HCT116 (cell line): Measurements from ENCODE around the gene DNAJC6. TPM values are rescaled to one million over a fixed set of nuclear protein-coding genes. Genes with fewer than 3 reads are reported as not detected.

Source experiments
- ATAC-seq: fragments of 200-7000 bp; cut with Tn5 transposase; 2 replicates; pipeline ENCODE4 v1.9.1; 2020; ENCODE audit warnings: mild to moderate bottlenecking, moderate library complexity
- BruUV-seq: library from RNA; stranded (reverse); fragments of 400-500 nt; replicated peaks from 2 replicates; lab custom pipeline; 2021; lab: Mats Ljungman, UMichigan
- CTCF ChIA-PET: fragments of 300-600 bp; sonication (Branson Sonifier 250); formaldehyde crosslinking; loops from one replicate; lab custom pipeline; 2021; ENCODE audit warnings: antibody characterized with exemption; lab: Charles Lee
- POLR2A ChIA-PET: fragments of 300-600, 350-600 bp; sonication (Branson Sonifier 250); formaldehyde crosslinking; loops from one replicate; lab custom pipeline; 2021; ENCODE audit warnings: antibody characterized with exemption; lab: Charles Lee
- RAD21 ChIA-PET, 2 experiments: fragments of 300-600 bp; sonication (Branson Sonifier 250); formaldehyde crosslinking; loops; one replicate each; lab custom pipeline; 2023; ENCODE audit warnings: low total read pairs in 2 of 2; ENCODE audit not compliant: uncharacterized antibody in 2 of 2, unreplicated experiment in 2 of 2, low non-redundant PET in 1 of 2; lab: Charles Lee
- DNase-seq: peaks from one replicate; pipeline ENCODE4 v3.0.0-alpha.2; 2010; ENCODE audit warnings: low read depth, low spot score
- H2AFZ ChIP-seq: fragments of 200-600 bp; shearing (Covaris generic), sonication (generic); 2 replicates; pipeline ENCODE4 v1.6.1; 2017; ENCODE audit warnings: low read depth, mixed run types, mixed read lengths, antibody characterized with exemption, low read length; ENCODE audit not compliant: poor library complexity, severe bottlenecking
- H3K27ac ChIP-seq: 2 replicates; pipeline ENCODE4 v1.5.1; 2012; ENCODE audit warnings: low read depth, low read length
- H3K27me3 ChIP-seq: fragments of 200-600 bp; sonication (generic); 2 replicates; pipeline ENCODE4 v1.6.1; 2016; ENCODE audit warnings: mixed run types, low read length, mixed read lengths; ENCODE audit not compliant: insufficient read depth
- H3K36me3 ChIP-seq, 2 experiments: fragments of 200-500 bp in 1 of 2; fragments of 200-600 bp in 1 of 2; sonication (Bioruptor generic) in 1 of 2; sonication (generic) in 1 of 2; 2 replicates each; pipeline versions ENCODE4 v1.5.1 to v1.6.1; 2014 to 2016; ENCODE audit warnings: low read length in 2 of 2, inconsistent platforms in 1 of 2, mixed read lengths in 1 of 2, mixed run types in 1 of 2; ENCODE audit not compliant: insufficient read depth in 2 of 2, control insufficient read depth in 1 of 2
- H3K4me1 ChIP-seq, 2 experiments: fragments of 200-600 bp in 1 of 2; sonication (generic) in 1 of 2; 2 replicates each; pipeline versions ENCODE4 v1.5.1 to v1.6.1; 2012 to 2017; ENCODE audit warnings: low read length in 2 of 2, inconsistent platforms in 1 of 2, mild to moderate bottlenecking in 1 of 2, mixed read lengths in 1 of 2, mixed run types in 1 of 2, moderate library complexity in 1 of 2; ENCODE audit not compliant: insufficient read depth in 2 of 2, control insufficient read depth in 1 of 2
- H3K4me2 ChIP-seq: fragments of 200-600 bp; sonication (generic); 2 replicates; pipeline ENCODE4 v1.6.1; 2017; ENCODE audit warnings: mixed run types, low read length, mixed read lengths
- H3K4me3 ChIP-seq, 2 experiments: fragments of 200-600 bp in 1 of 2; sonication (generic) in 1 of 2; replicated peaks in 1 of 2; 2 replicates each; pipeline ENCODE4 v1.5.1; 2011 to 2016; ENCODE audit warnings: low read length in 2 of 2, control low read depth in 1 of 2, low read depth in 1 of 2, mild to moderate bottlenecking in 1 of 2, mixed read lengths in 1 of 2, mixed run types in 1 of 2
- H3K79me2 ChIP-seq: fragments of 200-600 bp; sonication (generic); 2 replicates; pipeline ENCODE4 v1.6.1; 2017; ENCODE audit warnings: mild to moderate bottlenecking, mixed run types, low read length, moderate library complexity, mixed read lengths; ENCODE audit not compliant: insufficient read depth
- H3K9ac ChIP-seq: fragments of 200-600 bp; sonication (generic); 2 replicates; pipeline ENCODE4 v1.6.1; 2016; ENCODE audit warnings: low read length, mixed read lengths
- H3K9me2 ChIP-seq: fragments of 200-600 bp; sonication (generic), shearing (Covaris generic); 2 replicates; pipeline ENCODE4 v1.6.1; 2017; ENCODE audit warnings: mixed run types, mild to moderate bottlenecking, moderate library complexity; ENCODE audit not compliant: insufficient read depth
- H3K9me3 ChIP-seq, 2 experiments: fragments of 200-500 bp in 1 of 2; fragments of 200-600 bp in 1 of 2; sonication (Bioruptor generic) in 1 of 2; sonication (generic) in 1 of 2; 2 replicates each; pipeline ENCODE4 v1.6.1; 2014 to 2017; ENCODE audit warnings: low read length in 2 of 2, mixed read lengths in 2 of 2, inconsistent platforms in 1 of 2, low read depth in 1 of 2, mild to moderate bottlenecking in 1 of 2, mixed run types in 1 of 2, moderate library complexity in 1 of 2; ENCODE audit not compliant: control insufficient read depth in 1 of 2, insufficient read depth in 1 of 2
- H4K20me1 ChIP-seq: fragments of 200-600 bp; sonication (generic), shearing (Covaris generic); 2 replicates; pipeline ENCODE4 v1.6.1; 2017; ENCODE audit warnings: mixed run types, mild to moderate bottlenecking, moderate library complexity; ENCODE audit not compliant: insufficient read depth
- CEBPB ChIP-seq: IDR thresholded peaks from 2 replicates; pipeline ENCODE4 v1.6.1; 2012; ENCODE audit warnings: low read depth
- EGR1 ChIP-seq: IDR thresholded peaks from 2 replicates; pipeline ENCODE4 v1.6.1; 2012; ENCODE audit warnings: low read depth
- ELF1 ChIP-seq: IDR thresholded peaks from 2 replicates; pipeline ENCODE4 v1.6.1; 2012; ENCODE audit warnings: low read depth, borderline replicate concordance
- EZH2phosphoT487 ChIP-seq: fragments of 200-600 bp; IDR thresholded peaks from 2 replicates; pipeline ENCODE4 v1.6.1; 2018; ENCODE audit warnings: antibody characterized with exemption, borderline replicate concordance
- FOSL1 ChIP-seq: IDR thresholded peaks from 2 replicates; pipeline ENCODE4 v1.6.1; 2012; ENCODE audit warnings: low read depth
- POLR2A ChIP-seq: IDR thresholded peaks from 2 replicates; pipeline ENCODE4 v1.7.0; 2011; ENCODE audit warnings: borderline replicate concordance; ENCODE audit not compliant: insufficient read depth, insufficient read length; ENCODE audit errors: extremely low read depth
- POLR2AphosphoS5 ChIP-seq: IDR thresholded peaks from 2 replicates; pipeline ENCODE4 v1.6.1; 2011; ENCODE audit warnings: mild to moderate bottlenecking, low read depth, low read length, moderate library complexity
- RAD21 ChIP-seq: IDR thresholded peaks from 2 replicates; pipeline ENCODE4 v1.6.1; 2012; ENCODE audit warnings: low read depth, mild to moderate bottlenecking
- SIN3A ChIP-seq: IDR thresholded peaks from 2 replicates; pipeline ENCODE4 v1.6.1; 2012; ENCODE audit warnings: low read depth
- TCF7L2 ChIP-seq: IDR thresholded peaks from 2 replicates; pipeline ENCODE4 v1.7.0; 2011; ENCODE audit warnings: borderline replicate concordance, inconsistent platforms; ENCODE audit not compliant: insufficient read depth, insufficient read length; ENCODE audit errors: extremely low read depth
- ZFX ChIP-seq: fragments of 450-650 bp; IDR thresholded peaks from 2 replicates; pipeline ENCODE4 v1.6.1; 2017
- intact Hi-C: fragments of 100-400 bp; cut with micrococcal nuclease; formaldehyde crosslinking; loops from 2 replicates; pipeline ENCODE4 v1.10.0; 2022
- total RNA-seq: library from RNA; stranded (reverse); gene quantifications from one replicate; pipeline ENCODE4 v1.2.1, GENCODE V29; 2021; ENCODE audit not compliant: unreplicated experiment
- TF ChIP-seq, protein P1 (sequence below): IDR thresholded peaks from 2 replicates; pipeline ENCODE4 v1.6.1; 2011; ENCODE audit warnings: mild to moderate bottlenecking, low read length, moderate library complexity; ENCODE audit not compliant: insufficient replicate concordance; ENCODE audit errors: extremely low read depth
- TF ChIP-seq, protein P2 (sequence below): IDR thresholded peaks from 2 replicates; pipeline ENCODE4 v1.6.1; 2012
- TF ChIP-seq, protein P3 (sequence below): IDR thresholded peaks from 2 replicates; pipeline ENCODE4 v1.6.1; 2012; ENCODE audit warnings: low read depth
- TF ChIP-seq, protein P4 (sequence below): IDR thresholded peaks from 2 replicates; pipeline ENCODE4 v1.6.1; 2012
- TF ChIP-seq, protein P5 (sequence below), 3 experiments: fragments of 200-600 bp in 1 of 3; sonication (generic) in 1 of 3; IDR thresholded peaks in 2 of 3; conservative IDR thresholded peaks in 1 of 3; 2 replicates each; pipeline ENCODE4 v1.5.1; 2012 to 2017; ENCODE audit warnings: low read depth in 2 of 3, low read length in 2 of 3, antibody characterized with exemption in 1 of 3, borderline replicate concordance in 1 of 3, control low read depth in 1 of 3, mild to moderate bottlenecking in 1 of 3, mixed read lengths in 1 of 3, mixed run types in 1 of 3, moderate library complexity in 1 of 3; ENCODE audit not compliant: insufficient read depth in 1 of 3

The DNAJC6 gene
- total RNA-seq, 1 experiment from 2014 or later = 9.0 TPM

DNA sequence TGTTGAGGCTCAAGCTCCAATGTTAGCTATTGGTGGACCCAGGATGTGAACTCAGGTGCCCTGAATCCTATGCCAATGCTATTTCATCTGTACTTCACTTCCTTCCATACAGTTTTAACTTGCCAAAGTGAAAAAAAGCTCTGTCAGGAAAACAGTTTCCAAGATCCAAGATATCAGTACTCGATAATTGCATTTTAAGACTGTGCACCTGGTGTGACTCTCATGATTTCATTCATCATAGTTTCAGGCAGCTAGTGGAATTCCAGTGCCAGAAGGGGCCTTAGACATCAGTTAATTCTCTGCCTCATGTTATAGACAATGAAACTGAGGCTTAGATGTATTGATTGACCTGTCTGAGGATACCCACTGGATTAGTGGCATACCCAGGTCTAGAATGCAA, 84.6 kb downstream of the DNAJC6 start:
- no peak for TF ChIP-seq CEBPB
- TF ChIP-seq, protein P1, sequence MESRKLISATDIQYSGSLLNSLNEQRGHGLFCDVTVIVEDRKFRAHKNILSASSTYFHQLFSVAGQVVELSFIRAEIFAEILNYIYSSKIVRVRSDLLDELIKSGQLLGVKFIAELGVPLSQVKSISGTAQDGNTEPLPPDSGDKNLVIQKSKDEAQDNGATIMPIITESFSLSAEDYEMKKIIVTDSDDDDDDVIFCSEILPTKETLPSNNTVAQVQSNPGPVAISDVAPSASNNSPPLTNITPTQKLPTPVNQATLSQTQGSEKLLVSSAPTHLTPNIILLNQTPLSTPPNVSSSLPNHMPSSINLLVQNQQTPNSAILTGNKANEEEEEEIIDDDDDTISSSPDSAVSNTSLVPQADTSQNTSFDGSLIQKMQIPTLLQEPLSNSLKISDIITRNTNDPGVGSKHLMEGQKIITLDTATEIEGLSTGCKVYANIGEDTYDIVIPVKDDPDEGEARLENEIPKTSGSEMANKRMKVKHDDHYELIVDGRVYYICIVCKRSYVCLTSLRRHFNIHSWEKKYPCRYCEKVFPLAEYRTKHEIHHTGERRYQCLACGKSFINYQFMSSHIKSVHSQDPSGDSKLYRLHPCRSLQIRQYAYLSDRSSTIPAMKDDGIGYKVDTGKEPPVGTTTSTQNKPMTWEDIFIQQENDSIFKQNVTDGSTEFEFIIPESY = no peak
- no peak for TF ChIP-seq POLR2A
- TF ChIP-seq SIN3A = no peak
- no peak for TF ChIP-seq EZH2phosphoT487
- TF ChIP-seq, protein P2, sequence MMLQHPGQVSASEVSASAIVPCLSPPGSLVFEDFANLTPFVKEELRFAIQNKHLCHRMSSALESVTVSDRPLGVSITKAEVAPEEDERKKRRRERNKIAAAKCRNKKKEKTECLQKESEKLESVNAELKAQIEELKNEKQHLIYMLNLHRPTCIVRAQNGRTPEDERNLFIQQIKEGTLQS = no peak
- no peak for TF ChIP-seq ZFX
- TF ChIP-seq ELF1 = no peak
- TF ChIP-seq, protein P3, sequence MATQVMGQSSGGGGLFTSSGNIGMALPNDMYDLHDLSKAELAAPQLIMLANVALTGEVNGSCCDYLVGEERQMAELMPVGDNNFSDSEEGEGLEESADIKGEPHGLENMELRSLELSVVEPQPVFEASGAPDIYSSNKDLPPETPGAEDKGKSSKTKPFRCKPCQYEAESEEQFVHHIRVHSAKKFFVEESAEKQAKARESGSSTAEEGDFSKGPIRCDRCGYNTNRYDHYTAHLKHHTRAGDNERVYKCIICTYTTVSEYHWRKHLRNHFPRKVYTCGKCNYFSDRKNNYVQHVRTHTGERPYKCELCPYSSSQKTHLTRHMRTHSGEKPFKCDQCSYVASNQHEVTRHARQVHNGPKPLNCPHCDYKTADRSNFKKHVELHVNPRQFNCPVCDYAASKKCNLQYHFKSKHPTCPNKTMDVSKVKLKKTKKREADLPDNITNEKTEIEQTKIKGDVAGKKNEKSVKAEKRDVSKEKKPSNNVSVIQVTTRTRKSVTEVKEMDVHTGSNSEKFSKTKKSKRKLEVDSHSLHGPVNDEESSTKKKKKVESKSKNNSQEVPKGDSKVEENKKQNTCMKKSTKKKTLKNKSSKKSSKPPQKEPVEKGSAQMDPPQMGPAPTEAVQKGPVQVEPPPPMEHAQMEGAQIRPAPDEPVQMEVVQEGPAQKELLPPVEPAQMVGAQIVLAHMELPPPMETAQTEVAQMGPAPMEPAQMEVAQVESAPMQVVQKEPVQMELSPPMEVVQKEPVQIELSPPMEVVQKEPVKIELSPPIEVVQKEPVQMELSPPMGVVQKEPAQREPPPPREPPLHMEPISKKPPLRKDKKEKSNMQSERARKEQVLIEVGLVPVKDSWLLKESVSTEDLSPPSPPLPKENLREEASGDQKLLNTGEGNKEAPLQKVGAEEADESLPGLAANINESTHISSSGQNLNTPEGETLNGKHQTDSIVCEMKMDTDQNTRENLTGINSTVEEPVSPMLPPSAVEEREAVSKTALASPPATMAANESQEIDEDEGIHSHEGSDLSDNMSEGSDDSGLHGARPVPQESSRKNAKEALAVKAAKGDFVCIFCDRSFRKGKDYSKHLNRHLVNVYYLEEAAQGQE = no peak
- TF ChIP-seq EGR1 = no peak
- no peak for TF ChIP-seq RAD21
- TF ChIP-seq, protein P4, sequence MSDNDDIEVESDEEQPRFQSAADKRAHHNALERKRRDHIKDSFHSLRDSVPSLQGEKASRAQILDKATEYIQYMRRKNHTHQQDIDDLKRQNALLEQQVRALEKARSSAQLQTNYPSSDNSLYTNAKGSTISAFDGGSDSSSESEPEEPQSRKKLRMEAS = no peak
- TF ChIP-seq, protein P5, sequence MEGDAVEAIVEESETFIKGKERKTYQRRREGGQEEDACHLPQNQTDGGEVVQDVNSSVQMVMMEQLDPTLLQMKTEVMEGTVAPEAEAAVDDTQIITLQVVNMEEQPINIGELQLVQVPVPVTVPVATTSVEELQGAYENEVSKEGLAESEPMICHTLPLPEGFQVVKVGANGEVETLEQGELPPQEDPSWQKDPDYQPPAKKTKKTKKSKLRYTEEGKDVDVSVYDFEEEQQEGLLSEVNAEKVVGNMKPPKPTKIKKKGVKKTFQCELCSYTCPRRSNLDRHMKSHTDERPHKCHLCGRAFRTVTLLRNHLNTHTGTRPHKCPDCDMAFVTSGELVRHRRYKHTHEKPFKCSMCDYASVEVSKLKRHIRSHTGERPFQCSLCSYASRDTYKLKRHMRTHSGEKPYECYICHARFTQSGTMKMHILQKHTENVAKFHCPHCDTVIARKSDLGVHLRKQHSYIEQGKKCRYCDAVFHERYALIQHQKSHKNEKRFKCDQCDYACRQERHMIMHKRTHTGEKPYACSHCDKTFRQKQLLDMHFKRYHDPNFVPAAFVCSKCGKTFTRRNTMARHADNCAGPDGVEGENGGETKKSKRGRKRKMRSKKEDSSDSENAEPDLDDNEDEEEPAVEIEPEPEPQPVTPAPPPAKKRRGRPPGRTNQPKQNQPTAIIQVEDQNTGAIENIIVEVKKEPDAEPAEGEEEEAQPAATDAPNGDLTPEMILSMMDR (IDR thresholded peaks at IDR 0.05 in 2 of 3, conservative IDR thresholded peaks at IDR 0.05 in 1 of 3; ENCODE audit: borderline replicate concordance in 1 of 3, insufficient read depth in 1 of 3, low read depth in 2 of 3, low read length in 2 of 3) = no peak
- TF ChIP-seq FOSL1 = no peak
- no peak for TF ChIP-seq TCF7L2
- TF ChIP-seq POLR2AphosphoS5 = no peak
- ChIA-PET POLR2A (no interaction called here), CTCF (no interaction called here), RAD21 (no interaction called here)
- Histone ChIP-seq H3K79me2 (no peaks in the 10 kb centered on the region), H3K4me1 (no peaks in the 10 kb centered on the region; a peak in 1 of 4 replicates), H2AFZ (no peak overlapping the region), H3K9me3 (no peaks in the 10 kb centered on the region), H3K4me3 (no peak overlapping the region), H3K9ac (no peak overlapping the region), H3K27ac (no peak overlapping the region), H3K27me3 (no peaks in the 10 kb centered on the region), H3K36me3 (no peaks in the 10 kb centered on the region), H3K4me2 (no peak overlapping the region), H4K20me1 (no peaks in the 10 kb centered on the region), H3K9me2 (no peaks in the 10 kb centered on the region)
- intact Hi-C loops = no loop called here
- DNase-seq (no peak), ATAC-seq (no peak)
- BruUV-seq = no TSS peak
